MCF 10A (cell line): ENCODE results near the gene LIN28A. TPM values are rescaled to one million over a fixed set of nuclear protein-coding genes. Genes with fewer than 3 reads are reported as not detected.

Source experiments
- Bru-seq: library from RNA; stranded (reverse); fragments of 400-500 nt; gene quantifications from one replicate; lab custom pipeline; 2021; lab: Mats Ljungman, UMichigan
- BruChase-seq, 2 experiments: library from RNA; stranded (reverse); fragments of 400-500 nt; gene quantifications; one replicate each; lab custom pipeline; 2021; lab: Mats Ljungman, UMichigan
- BruUV-seq: library from RNA; stranded (reverse); fragments of 400-500 nt; replicated peaks from 2 replicates; lab custom pipeline; 2021; lab: Mats Ljungman, UMichigan
- CTCF ChIA-PET: fragments of 300-600 bp; sonication (Branson Sonifier 250); formaldehyde crosslinking; extraction: SDS; loops from one replicate; lab custom pipeline; 2021; ENCODE audit warnings: antibody characterized with exemption, inconsistent platforms; lab: Yijun Ruan, JAX
- POLR2A ChIA-PET: fragments of 300-600, 350-650 bp; sonication (Branson Sonifier 250); formaldehyde crosslinking; extraction: SDS; loops from one replicate; lab custom pipeline; 2020; ENCODE audit warnings: antibody characterized with exemption, inconsistent platforms; lab: Yijun Ruan, JAX
- DNase-seq: peaks from one replicate; pipeline ENCODE4 v3.0.0-alpha.2; 2018; ENCODE audit not compliant: unreplicated experiment
- H3K27ac Mint-ChIP-seq: one replicate; pipeline ENCODE4 v1.8.0; 2022; ENCODE audit warnings: mild to moderate bottlenecking, low read depth, mixed read lengths; ENCODE audit not compliant: unreplicated experiment
- H3K27me3 Mint-ChIP-seq: one replicate; pipeline ENCODE4 v1.8.0; 2022; ENCODE audit warnings: mixed read lengths; ENCODE audit not compliant: insufficient read depth, unreplicated experiment
- H3K36me3 Mint-ChIP-seq: one replicate; pipeline ENCODE4 v1.8.0; 2022; ENCODE audit warnings: mild to moderate bottlenecking, moderate library complexity, mixed read lengths; ENCODE audit not compliant: insufficient read depth, unreplicated experiment
- H3K4me1 Mint-ChIP-seq: one replicate; pipeline ENCODE4 v1.8.0; 2022; ENCODE audit warnings: mixed read lengths; ENCODE audit not compliant: insufficient read depth, unreplicated experiment
- H3K4me3 Mint-ChIP-seq: one replicate; pipeline ENCODE4 v1.8.0; 2022; ENCODE audit warnings: mild to moderate bottlenecking, moderate library complexity, mixed read lengths; ENCODE audit not compliant: unreplicated experiment
- H3K9me3 Mint-ChIP-seq: one replicate; pipeline ENCODE4 v1.8.0; 2022; ENCODE audit warnings: mixed read lengths; ENCODE audit not compliant: unreplicated experiment
- intact Hi-C: fragments of 100-400 bp; cut with micrococcal nuclease; formaldehyde crosslinking; loops from 2 replicates; pipeline ENCODE4 v1.14.1; 2022
- long read RNA-seq: library from polyadenylated mRNA; stranded (forward); transcript quantifications from one replicate; pipeline ENCODE4 v2.0.0, GENCODE V29; 2022
- total RNA-seq: library from RNA; stranded (reverse); gene quantifications from 2 replicates; pipeline ENCODE4 v1.2.3, GENCODE V29; 2022
- TF ChIP-seq, protein P1 (sequence below): fragments of 200-600 bp; IDR thresholded peaks from one replicate; pipeline ENCODE4 v1.8.0; 2022; ENCODE audit warnings: antibody characterized with exemption, mild to moderate bottlenecking; ENCODE audit not compliant: unreplicated experiment

Gene LIN28A, protein sequence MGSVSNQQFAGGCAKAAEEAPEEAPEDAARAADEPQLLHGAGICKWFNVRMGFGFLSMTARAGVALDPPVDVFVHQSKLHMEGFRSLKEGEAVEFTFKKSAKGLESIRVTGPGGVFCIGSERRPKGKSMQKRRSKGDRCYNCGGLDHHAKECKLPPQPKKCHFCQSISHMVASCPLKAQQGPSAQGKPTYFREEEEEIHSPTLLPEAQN
- total RNA-seq: not detected in 2 replicates
- not detected for Bru-seq, nascent RNA
- BruChase-seq, experiment 1, labeled RNA remaining after a 6-hour chase: not detected
- percentile 5 among the genes with signal in this experiment for BruChase-seq, experiment 2, labeled RNA remaining after a 2-hour chase
- long read RNA-seq: 0 reads

DNA sequence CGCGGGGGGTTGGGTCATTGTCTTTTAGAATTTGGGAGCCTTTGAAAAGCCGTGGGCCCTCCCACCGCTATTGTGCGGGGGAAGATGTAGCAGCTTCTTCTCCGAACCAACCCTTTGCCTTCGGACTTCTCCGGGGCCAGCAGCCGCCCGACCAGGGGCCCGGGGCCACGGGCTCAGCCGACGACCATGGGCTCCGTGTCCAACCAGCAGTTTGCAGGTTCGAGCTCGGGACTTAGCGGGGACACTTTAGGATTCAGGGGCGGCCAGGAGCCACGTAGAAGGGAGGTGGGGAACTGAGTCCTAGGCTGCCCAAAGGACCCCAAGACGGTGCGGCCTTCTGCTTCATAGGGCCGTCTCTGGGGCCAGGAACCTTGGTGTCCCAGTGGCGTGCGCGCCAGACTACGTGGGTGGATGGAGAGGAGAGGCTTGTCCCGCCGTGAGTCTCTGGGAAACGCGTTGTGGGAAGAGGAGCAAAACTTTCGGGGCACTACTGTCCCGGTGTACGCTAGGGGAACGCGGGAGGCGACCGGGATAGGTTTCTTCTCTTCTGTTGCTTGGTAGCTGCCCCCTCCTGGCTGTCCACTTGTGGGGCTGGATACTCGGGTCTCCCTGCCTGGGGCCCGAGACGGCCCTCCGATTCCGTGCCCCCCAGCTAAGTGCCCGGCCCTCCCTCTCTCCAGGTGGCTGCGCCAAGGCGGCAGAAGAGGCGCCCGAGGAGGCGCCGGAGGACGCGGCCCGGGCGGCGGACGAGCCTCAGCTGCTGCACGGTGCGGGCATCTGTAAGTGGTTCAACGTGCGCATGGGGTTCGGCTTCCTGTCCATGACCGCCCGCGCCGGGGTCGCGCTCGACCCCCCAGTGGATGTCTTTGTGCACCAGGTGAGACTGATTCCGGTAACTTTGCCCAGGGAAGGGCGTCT is at the start of gene LIN28A:
LIN28A (plus strand) TSS at position 112 of the 918 bp plus-strand sequence; CDS start at position 187, 75 bp downstream.
- ChIA-PET CTCF (interaction anchor here (0.6 to 0.8 kb wide), 2 partner anchors 9 to 1261 kb away, joined by 3 read pairs; partner anchors contain the start of gene IFI6), POLR2A (no interaction called here)
- no peak for DNase-seq
- intact Hi-C loops: no loop called here
- no peaks in the 10 kb centered on the region for H3K36me3 Mint-ChIP-seq
- no peak within 1 kb of the TSS for H3K4me3 Mint-ChIP-seq
- no peak within 1 kb of the TSS for H3K27ac Mint-ChIP-seq
- H3K9me3 Mint-ChIP-seq: no peaks in the 10 kb centered on the region
- TF ChIP-seq, protein P1, sequence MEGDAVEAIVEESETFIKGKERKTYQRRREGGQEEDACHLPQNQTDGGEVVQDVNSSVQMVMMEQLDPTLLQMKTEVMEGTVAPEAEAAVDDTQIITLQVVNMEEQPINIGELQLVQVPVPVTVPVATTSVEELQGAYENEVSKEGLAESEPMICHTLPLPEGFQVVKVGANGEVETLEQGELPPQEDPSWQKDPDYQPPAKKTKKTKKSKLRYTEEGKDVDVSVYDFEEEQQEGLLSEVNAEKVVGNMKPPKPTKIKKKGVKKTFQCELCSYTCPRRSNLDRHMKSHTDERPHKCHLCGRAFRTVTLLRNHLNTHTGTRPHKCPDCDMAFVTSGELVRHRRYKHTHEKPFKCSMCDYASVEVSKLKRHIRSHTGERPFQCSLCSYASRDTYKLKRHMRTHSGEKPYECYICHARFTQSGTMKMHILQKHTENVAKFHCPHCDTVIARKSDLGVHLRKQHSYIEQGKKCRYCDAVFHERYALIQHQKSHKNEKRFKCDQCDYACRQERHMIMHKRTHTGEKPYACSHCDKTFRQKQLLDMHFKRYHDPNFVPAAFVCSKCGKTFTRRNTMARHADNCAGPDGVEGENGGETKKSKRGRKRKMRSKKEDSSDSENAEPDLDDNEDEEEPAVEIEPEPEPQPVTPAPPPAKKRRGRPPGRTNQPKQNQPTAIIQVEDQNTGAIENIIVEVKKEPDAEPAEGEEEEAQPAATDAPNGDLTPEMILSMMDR: no peak
- H3K27me3 Mint-ChIP-seq: peaks cover 78% of the 10 kb centered on the region
- BruUV-seq: no TSS peak
- H3K4me1 Mint-ChIP-seq: peaks cover 8% of the 10 kb centered on the region

DNA sequence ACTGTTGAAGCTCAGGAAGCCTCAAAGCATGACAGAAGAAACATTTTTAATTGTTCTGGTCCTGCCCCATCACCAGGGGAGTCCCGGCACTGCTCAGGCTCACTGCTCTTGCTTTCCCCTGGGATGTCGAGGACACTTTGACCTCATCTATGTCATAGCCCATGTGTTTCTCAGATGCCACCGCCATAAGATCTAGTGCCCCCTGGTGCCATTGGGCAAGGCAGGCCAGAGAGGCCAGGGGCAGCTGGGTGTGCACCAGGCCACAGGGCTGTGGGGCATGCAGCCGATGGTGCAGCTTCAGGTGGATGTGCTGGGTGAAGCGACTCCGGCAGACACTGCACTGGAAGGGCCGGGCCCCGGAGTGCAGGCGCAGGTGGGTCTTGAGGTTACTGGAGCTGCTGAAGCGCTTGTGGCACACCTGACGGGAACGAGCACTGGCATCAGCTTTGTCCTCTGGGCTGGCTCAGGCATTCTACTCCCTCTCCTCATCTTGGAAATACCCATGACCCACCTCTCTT is 49.0 kb upstream of the LIN28A start:
- TF ChIP-seq, protein P1: no peak
- intact Hi-C loops: loop anchor here (2.0 kb wide), 1 partner anchor 87 kb away; no protein-coding TSS in a partner anchor
- DNase-seq: no peak
- no peaks in the 10 kb centered on the region for H3K36me3 Mint-ChIP-seq
- BruUV-seq: no TSS peak
- H3K27ac Mint-ChIP-seq: no peak overlapping the region
- POLR2A ChIA-PET: interaction anchor here (0.7 to 0.8 kb wide), 2 partner anchors 51 to 85 kb away, joined by 3 to 4 read pairs; no protein-coding TSS in a partner anchor
- H3K4me3 Mint-ChIP-seq: no peak overlapping the region
- H3K27me3 Mint-ChIP-seq: no peaks in the 10 kb centered on the region
- H3K4me1 Mint-ChIP-seq: peaks cover 30% of the 10 kb centered on the region
- CTCF ChIA-PET: interaction anchor here (0.7 to 2.8 kb wide), 4 partner anchors 8 to 77 kb away, joined by 3 to 12 read pairs (median 4); no protein-coding TSS in a partner anchor
- H3K9me3 Mint-ChIP-seq: no peaks in the 10 kb centered on the region

DNA sequence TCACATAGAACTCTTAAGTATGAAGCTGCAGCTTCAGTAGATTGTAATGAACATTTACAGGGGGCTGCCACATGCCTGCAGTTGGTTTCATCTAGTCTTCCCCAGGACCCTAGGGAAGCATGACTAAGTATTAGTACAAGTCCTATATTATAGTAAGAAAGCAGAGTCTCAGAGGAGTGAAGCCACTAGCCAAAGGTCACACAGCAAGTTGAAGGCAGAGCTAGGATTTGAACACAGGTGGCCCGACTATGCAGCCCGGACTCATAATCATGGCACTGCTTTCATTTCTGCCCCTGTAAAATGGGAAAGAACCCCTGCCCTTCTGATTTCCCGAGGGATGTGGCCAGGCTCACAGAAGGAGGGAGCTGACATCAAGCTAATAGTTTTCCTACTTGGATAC is 48.3 kb upstream of the LIN28A start:
- Mint-ChIP-seq H3K27ac (no peak overlapping the region), H3K36me3 (no peaks in the 10 kb centered on the region), H3K9me3 (no peaks in the 10 kb centered on the region), H3K27me3 (no peaks in the 10 kb centered on the region), H3K4me1 (peaks cover 23% of the 10 kb centered on the region), H3K4me3 (no peak overlapping the region)
- ChIA-PET CTCF (interaction anchor here (0.5 to 2.8 kb wide), 10 partner anchors 9 to 887 kb away, joined by 3 to 12 read pairs (median 4); no protein-coding TSS in a partner anchor), POLR2A (interaction anchor here (0.8 kb wide), 1 partner anchor 86 kb away, joined by 3 read pairs; no protein-coding TSS in a partner anchor)
- no peak for DNase-seq
- intact Hi-C loops: loop anchor here (2.0 kb wide), 1 partner anchor 88 kb away; no protein-coding TSS in a partner anchor
- BruUV-seq: no TSS peak
- TF ChIP-seq, protein P1: no peak
